H9 (cell line): ENCODE data around the gene NRN1L. TPM values are rescaled to one million over a fixed set of nuclear protein-coding genes. Genes with fewer than 3 reads are reported as not detected.

ENCODE experiments used
- DNase-seq: peaks from one replicate; pipeline ENCODE4 v3.0.0-alpha.2; 2017
- H2AFZ ChIP-seq: one replicate; pipeline ENCODE4 v1.6.1; 2013; ENCODE audit warnings: mild to moderate bottlenecking, low read length, control low read depth, moderate library complexity
- H2AK5ac ChIP-seq: 2 replicates; pipeline ENCODE4 v1.6.1; 2013; ENCODE audit warnings: low read length, control low read depth, mixed read lengths; ENCODE audit not compliant: insufficient read length
- H2BK120ac ChIP-seq: one replicate; pipeline ENCODE4 v1.6.1; 2013; ENCODE audit warnings: low read depth, mild to moderate bottlenecking, low read length, control low read depth, inconsistent platforms; ENCODE audit not compliant: poor library complexity, severe bottlenecking
- H2BK12ac ChIP-seq: 2 replicates; pipeline ENCODE4 v1.6.1; 2013; ENCODE audit warnings: low read length, control low read depth, mixed read lengths, low read depth; ENCODE audit not compliant: insufficient read length
- H2BK15ac ChIP-seq: 2 replicates; pipeline ENCODE4 v1.6.1; 2013; ENCODE audit warnings: low read depth, low read length, control low read depth
- H2BK20ac ChIP-seq: one replicate; pipeline ENCODE4 v1.6.1; 2013; ENCODE audit warnings: low read depth, mild to moderate bottlenecking, low read length, control low read depth, inconsistent platforms; ENCODE audit not compliant: poor library complexity, severe bottlenecking
- H2BK5ac ChIP-seq: 2 replicates; pipeline ENCODE4 v1.6.1; 2013; ENCODE audit warnings: low read length, control low read depth, mixed read lengths; ENCODE audit not compliant: insufficient read length
- H3K14ac ChIP-seq: 2 replicates; pipeline ENCODE4 v1.6.1; 2013; ENCODE audit warnings: low read length, control low read depth; ENCODE audit not compliant: insufficient read depth
- H3K18ac ChIP-seq: 2 replicates; pipeline ENCODE4 v1.6.1; 2013; ENCODE audit warnings: low read depth, mild to moderate bottlenecking, mixed read lengths, low read length, control low read depth; ENCODE audit not compliant: insufficient read length
- H3K23ac ChIP-seq: 2 replicates; pipeline ENCODE4 v1.6.1; 2013; ENCODE audit warnings: low read length, control low read depth, mixed read lengths, low read depth; ENCODE audit not compliant: insufficient read length
- H3K23me2 ChIP-seq: 2 replicates; pipeline ENCODE4 v1.6.1; 2013; ENCODE audit warnings: low read depth, mild to moderate bottlenecking, mixed read lengths, low read length, control low read depth; ENCODE audit not compliant: insufficient read length, poor library complexity, severe bottlenecking
- H3K27ac ChIP-seq: 2 replicates; pipeline ENCODE4 v1.5.1; 2013; ENCODE audit warnings: low read length, control low read depth, mixed read lengths, low read depth; ENCODE audit not compliant: insufficient read length
- H3K27me3 ChIP-seq: 2 replicates; pipeline ENCODE4 v1.6.1; 2013; ENCODE audit warnings: low read length, control low read depth, inconsistent platforms; ENCODE audit not compliant: insufficient read depth
- H3K4ac ChIP-seq: 2 replicates; pipeline ENCODE4 v1.6.1; 2013; ENCODE audit warnings: low read depth, mild to moderate bottlenecking, control low read depth, inconsistent platforms, low read length, moderate library complexity
- H3K4me1 ChIP-seq: 2 replicates; pipeline ENCODE4 v1.6.1; 2013; ENCODE audit warnings: low read length, control low read depth, inconsistent platforms; ENCODE audit not compliant: insufficient read depth
- H3K4me2 ChIP-seq: 2 replicates; pipeline ENCODE4 v1.6.1; 2013; ENCODE audit warnings: low read length, control low read depth, mixed read lengths; ENCODE audit not compliant: insufficient read length, insufficient read depth
- H3K56ac ChIP-seq: 2 replicates; pipeline ENCODE4 v1.6.1; 2013; ENCODE audit warnings: low read depth, mild to moderate bottlenecking, mixed read lengths, low read length, control low read depth; ENCODE audit not compliant: insufficient read length
- H3K79me1 ChIP-seq: 2 replicates; pipeline ENCODE4 v1.6.1; 2013; ENCODE audit warnings: low read depth, mild to moderate bottlenecking, moderate library complexity, low read length, control low read depth, inconsistent platforms; ENCODE audit not compliant: insufficient read depth, poor library complexity, severe bottlenecking
- H3K79me2 ChIP-seq: 2 replicates; pipeline ENCODE4 v1.6.1; 2013; ENCODE audit warnings: low read length, control low read depth, inconsistent platforms; ENCODE audit not compliant: insufficient read depth
- H3K9ac ChIP-seq: 2 replicates; pipeline ENCODE4 v1.6.1; 2013; ENCODE audit warnings: low read length, control low read depth, mixed read lengths; ENCODE audit not compliant: insufficient read length; ENCODE audit errors: extremely low read depth
- H3K9me3 ChIP-seq: one replicate; pipeline ENCODE4 v1.6.1; 2013; ENCODE audit warnings: low read depth, low read length, inconsistent platforms; ENCODE audit not compliant: control insufficient read depth
- H3T11ph ChIP-seq: one replicate; pipeline ENCODE4 v1.6.1; 2013; ENCODE audit warnings: mild to moderate bottlenecking, low read length, control low read depth, inconsistent platforms
- H4K20me1 ChIP-seq: one replicate; pipeline ENCODE4 v1.6.1; 2013; ENCODE audit not compliant: control insufficient read depth, insufficient read length, insufficient read depth
- H4K5ac ChIP-seq: 2 replicates; pipeline ENCODE4 v1.6.1; 2013; ENCODE audit warnings: low read depth, mild to moderate bottlenecking, mixed read lengths, low read length, control low read depth; ENCODE audit not compliant: insufficient read length
- H4K8ac ChIP-seq: replicated peaks from 2 replicates; pipeline ENCODE4 v1.6.1; 2013; ENCODE audit warnings: low read length, control low read depth, mixed read lengths, low read depth; ENCODE audit not compliant: insufficient read length
- H4K91ac ChIP-seq: 2 replicates; pipeline ENCODE4 v1.6.1; 2013; ENCODE audit warnings: low read depth, mild to moderate bottlenecking, moderate library complexity, mixed read lengths, low read length, control low read depth; ENCODE audit not compliant: insufficient read length
- H3K27ac Mint-ChIP-seq, 3 experiments: 2 replicates in 2 of 3; 3 replicates in 1 of 3; pipeline ENCODE4 v1.8.0; 2020 to 2021; ENCODE audit warnings: mixed read lengths in 3 of 3, mild to moderate bottlenecking in 1 of 3, moderate library complexity in 1 of 3
- H3K27me3 Mint-ChIP-seq: 2 replicates; pipeline ENCODE4 v1.8.0; 2021; ENCODE audit warnings: low read depth, mild to moderate bottlenecking, moderate library complexity, mixed read lengths
- H3K36me3 Mint-ChIP-seq, 3 experiments: 2 replicates in 2 of 3; 3 replicates in 1 of 3; pipeline ENCODE4 v1.8.0; 2020 to 2021; ENCODE audit warnings: low read depth in 3 of 3, mixed read lengths in 3 of 3; ENCODE audit not compliant: insufficient read depth in 1 of 3
- H3K4me1 Mint-ChIP-seq, 2 experiments: 2 replicates each; pipeline ENCODE4 v1.8.0; 2020; ENCODE audit warnings: mixed read lengths in 2 of 2
- H3K4me3 Mint-ChIP-seq, 2 experiments: 2 replicates in 1 of 2; 3 replicates in 1 of 2; pipeline ENCODE4 v1.8.0; 2020 to 2021; ENCODE audit warnings: mild to moderate bottlenecking in 2 of 2, mixed read lengths in 2 of 2, moderate library complexity in 1 of 2
- H3K9me3 Mint-ChIP-seq, 2 experiments: 2 replicates in 1 of 2; 3 replicates in 1 of 2; pipeline ENCODE4 v1.8.0; 2020; ENCODE audit warnings: mild to moderate bottlenecking in 2 of 2, mixed read lengths in 2 of 2, moderate library complexity in 1 of 2
- WGBS: extraction: QIAGEN DNeasy Blood & Tissue Kit; methylation state at CpG from one replicate; pipeline ENCODE4 v1.1.7; 2013; ENCODE audit warnings: missing lambda C conversion rate, low lambda C conversion rate, mixed read lengths; ENCODE audit not compliant: insufficient read length; ENCODE audit errors: extremely low coverage; 5-methylcytosine and 5-hydroxymethylcytosine counted together
- total RNA-seq: library from RNA; stranded (reverse); gene quantifications from 2 replicates; pipeline ENCODE4 v1.2.1, GENCODE V29; 2021
- TF ChIP-seq, protein P1 (sequence below): fragments of 200-600 bp; sonication (generic); conservative IDR thresholded peaks from 3 replicates; pipeline ENCODE4 v1.8.0; 2021; ENCODE audit warnings: antibody characterized with exemption, mild to moderate bottlenecking

The NRN1L gene
- total RNA-seq, 1 experiment from 2014 or later: 2.0 TPM

DNA sequence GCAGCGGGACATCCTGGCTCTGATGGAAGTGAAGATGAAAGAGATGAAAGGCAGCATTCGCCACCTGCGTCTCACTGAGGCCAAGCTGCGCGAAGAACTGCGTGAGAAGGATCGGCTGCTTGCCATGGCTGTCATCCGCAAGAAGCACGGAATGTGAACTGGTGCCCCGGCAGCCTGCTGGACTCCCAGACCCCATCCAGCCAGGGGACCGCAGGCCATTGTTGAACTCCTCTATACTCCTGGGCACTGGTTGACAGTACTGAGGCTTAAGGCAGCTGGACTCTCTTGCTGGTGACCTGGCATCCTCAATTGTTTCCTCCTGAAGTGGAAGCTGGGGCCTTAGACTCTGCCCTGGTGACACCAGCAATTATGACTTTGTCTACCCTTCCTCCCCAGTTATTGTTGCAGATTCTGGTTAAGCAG lies 41.3 kb upstream of the NRN1L start:
- no peaks in the 10 kb centered on the region for H3K79me1 ChIP-seq
- H3K36me3 Mint-ChIP-seq: peaks cover 0 to 10% (median 4%) of the 10 kb centered on the region in 3 experiments; a peak in 4 of 7 replicates
- no peak overlapping the region for H4K91ac ChIP-seq
- no peak overlapping the region for H2BK120ac ChIP-seq
- no peaks in the 10 kb centered on the region for H4K20me1 ChIP-seq
- no peaks in the 10 kb centered on the region for H3K9me3 ChIP-seq
- H2BK5ac ChIP-seq: no peak overlapping the region
- no peak overlapping the region for H3K56ac ChIP-seq
- H2AK5ac ChIP-seq: no peak overlapping the region
- H3K4ac ChIP-seq: no peak overlapping the region
- no peak overlapping the region for H3T11ph ChIP-seq
- H3K4me3 Mint-ChIP-seq: peak overlapping the region; percentile 90 to 92
- H3K4me2 ChIP-seq: peak overlapping the region; percentile 85
- no peaks in the 10 kb centered on the region for H3K27me3 Mint-ChIP-seq
- no peak overlapping the region for H4K5ac ChIP-seq
- H2BK12ac ChIP-seq: no peak overlapping the region
- H3K23ac ChIP-seq: no peak overlapping the region
- H2BK20ac ChIP-seq: no peak overlapping the region
- TF ChIP-seq, protein P1, sequence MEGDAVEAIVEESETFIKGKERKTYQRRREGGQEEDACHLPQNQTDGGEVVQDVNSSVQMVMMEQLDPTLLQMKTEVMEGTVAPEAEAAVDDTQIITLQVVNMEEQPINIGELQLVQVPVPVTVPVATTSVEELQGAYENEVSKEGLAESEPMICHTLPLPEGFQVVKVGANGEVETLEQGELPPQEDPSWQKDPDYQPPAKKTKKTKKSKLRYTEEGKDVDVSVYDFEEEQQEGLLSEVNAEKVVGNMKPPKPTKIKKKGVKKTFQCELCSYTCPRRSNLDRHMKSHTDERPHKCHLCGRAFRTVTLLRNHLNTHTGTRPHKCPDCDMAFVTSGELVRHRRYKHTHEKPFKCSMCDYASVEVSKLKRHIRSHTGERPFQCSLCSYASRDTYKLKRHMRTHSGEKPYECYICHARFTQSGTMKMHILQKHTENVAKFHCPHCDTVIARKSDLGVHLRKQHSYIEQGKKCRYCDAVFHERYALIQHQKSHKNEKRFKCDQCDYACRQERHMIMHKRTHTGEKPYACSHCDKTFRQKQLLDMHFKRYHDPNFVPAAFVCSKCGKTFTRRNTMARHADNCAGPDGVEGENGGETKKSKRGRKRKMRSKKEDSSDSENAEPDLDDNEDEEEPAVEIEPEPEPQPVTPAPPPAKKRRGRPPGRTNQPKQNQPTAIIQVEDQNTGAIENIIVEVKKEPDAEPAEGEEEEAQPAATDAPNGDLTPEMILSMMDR: no peak
- H3K27me3 ChIP-seq: no peaks in the 10 kb centered on the region
- no peaks in the 10 kb centered on the region for H3K9me3 Mint-ChIP-seq
- DNase-seq: no peak
- peak overlapping the region in 1 of 3 experiments; percentile 92; a peak in 2 of 7 replicates for H3K27ac Mint-ChIP-seq
- peak overlapping the region; percentile 25 for H3K9ac ChIP-seq
- H3K4me1 Mint-ChIP-seq: peaks cover 41 to 49% of the 10 kb centered on the region in 2 experiments
- H3K14ac ChIP-seq: no peak overlapping the region
- H4K8ac ChIP-seq: no peak overlapping the region
- H3K18ac ChIP-seq: no peak overlapping the region
- WGBS: no CpG with 5 or more reads among the region's 11 CpGs
- H3K23me2 ChIP-seq: peaks cover 14% of the 10 kb centered on the region
- no peak overlapping the region for H2AFZ ChIP-seq
- H2BK15ac ChIP-seq: no peak overlapping the region
- H3K4me1 ChIP-seq: peaks cover 10% of the 10 kb centered on the region; the same call in 1 of the 2 replicates
- H3K27ac ChIP-seq: no peak overlapping the region
- H3K79me2 ChIP-seq: peaks cover 10% of the 10 kb centered on the region; the same call in 1 of the 2 replicates
